Endometrial microvascular endothelial cells (primary cell): ENCODE measurements around the gene PLD6. TPM values are rescaled to one million over a fixed set of nuclear protein-coding genes. Genes with fewer than 3 reads are reported as not detected.

Source experiments
- total RNA-seq: library from RNA; depleted of rRNA; stranded (reverse); fragments of >200 nt; gene quantifications from one replicate; pipeline ENCODE4 v1.2.3, GENCODE V29; 2015; ENCODE audit errors: inconsistent ontology term

The PLD6 gene
- total RNA-seq, 1 donor from 2014 or later: 5.4 TPM

Other genes starting within 250 kb of the PLD6 start
- gene TNFRSF13B, start 234.2 kb downstream of the PLD6 start, total RNA-seq: not detected
- gene MPRIP, start 163.9 kb downstream of the PLD6 start, total RNA-seq: 193 TPM
- gene FLCN, start 30.8 kb upstream of the PLD6 start, total RNA-seq: 39.4 TPM
- gene COPS3, start 74.9 kb upstream of the PLD6 start, total RNA-seq: 129 TPM
- gene NT5M, start 97.0 kb upstream of the PLD6 start, total RNA-seq: 1.7 TPM